PC-3 (cell line): Measurements from ENCODE around the gene TAOK1. TPM values are rescaled to one million over a fixed set of nuclear protein-coding genes. Genes with fewer than 3 reads are reported as not detected.

ENCODE experiments used
- ATAC-seq: fragments of 200-7000 bp; cut with Tn5 transposase; 2 replicates; pipeline ENCODE4 v1.9.1; 2020; ENCODE audit warnings: mild to moderate bottlenecking, moderate library complexity
- BruUV-seq: library from RNA; stranded (reverse); fragments of 400-500 nt; replicated peaks from 2 replicates; lab custom pipeline; 2021; lab: Mats Ljungman, UMichigan
- CTCF ChIA-PET: fragments of 300-600 bp; sonication (Branson Sonifier 250); formaldehyde crosslinking; loops from one replicate; lab custom pipeline; 2022; ENCODE audit warnings: antibody characterized with exemption; lab: Charles Lee
- POLR2A ChIA-PET: fragments of 300-600 bp; sonication (Branson Sonifier 250); formaldehyde crosslinking; loops from one replicate; lab custom pipeline; 2022; ENCODE audit warnings: antibody characterized with exemption; ENCODE audit not compliant: unreplicated experiment; lab: Charles Lee
- DNase-seq: peaks from one replicate; pipeline ENCODE4 v3.0.0-alpha.2; 2015
- H2AFZ ChIP-seq: fragments of 300-600 bp; sonication (generic); 2 replicates; pipeline ENCODE4 v1.6.0; 2016; ENCODE audit warnings: antibody characterized with exemption, low read length
- H3F3A ChIP-seq: fragments of 300-600 bp; sonication (generic); one replicate; pipeline ENCODE4 v1.6.0; 2017; ENCODE audit warnings: antibody characterized with exemption, low read length, control low read depth, mild to moderate bottlenecking; ENCODE audit not compliant: unreplicated experiment
- H3K27ac ChIP-seq: fragments of 300-600 bp; sonication (generic); 2 replicates; pipeline ENCODE4 v1.5.1; 2016; ENCODE audit warnings: mild to moderate bottlenecking, low read length
- H3K27me3 ChIP-seq: fragments of 300-600 bp; sonication (generic); 2 replicates; pipeline ENCODE4 v1.6.1; 2016; ENCODE audit warnings: low read length, mixed read lengths
- H3K36me3 ChIP-seq: fragments of 300-600 bp; sonication (generic); 2 replicates; pipeline ENCODE4 v1.6.1; 2016; ENCODE audit warnings: low read depth, mixed run types, low read length, mixed read lengths
- H3K4me1 ChIP-seq: fragments of 300-600 bp; sonication (generic); 2 replicates; pipeline ENCODE4 v1.5.1; 2016; ENCODE audit warnings: low read length; ENCODE audit not compliant: insufficient read depth
- H3K4me2 ChIP-seq: fragments of 300-600 bp; sonication (generic); 2 replicates; pipeline ENCODE4 v1.6.0; 2016; ENCODE audit warnings: low read length
- H3K4me3 ChIP-seq: fragments of 300-600 bp; sonication (generic); 2 replicates; pipeline ENCODE4 v1.5.1; 2016; ENCODE audit warnings: mild to moderate bottlenecking, low read length, mixed read lengths
- H3K79me2 ChIP-seq: fragments of 300-600 bp; sonication (generic); 2 replicates; pipeline ENCODE4 v1.6.1; 2017; ENCODE audit warnings: low read length, mixed read lengths
- H3K9ac ChIP-seq: fragments of 300-600 bp; sonication (generic); 2 replicates; pipeline ENCODE4 v1.6.0; 2016; ENCODE audit warnings: mild to moderate bottlenecking, low read length
- H3K9me2 ChIP-seq: fragments of 300-600 bp; sonication (generic); replicated peaks from 2 replicates; pipeline ENCODE4 v1.6.1; 2016; ENCODE audit warnings: mixed run types, low read length, mixed read lengths
- H3K9me3 ChIP-seq: fragments of 300-600 bp; sonication (generic); 2 replicates; pipeline ENCODE4 v1.6.1; 2016; ENCODE audit warnings: low read length, mixed read lengths
- H4K20me1 ChIP-seq: fragments of 300-600 bp; sonication (generic); 2 replicates; pipeline ENCODE4 v1.6.1; 2016; ENCODE audit warnings: low read length, mixed read lengths
- EZH2 ChIP-seq: fragments of 300-600 bp; sonication (generic); IDR thresholded peaks from one replicate; pipeline ENCODE4 v1.6.1; 2017; ENCODE audit warnings: antibody characterized with exemption, mild to moderate bottlenecking, low read length; ENCODE audit not compliant: unreplicated experiment
- EZH2phosphoT487 ChIP-seq: fragments of 300-600 bp; sonication (generic); IDR thresholded peaks from 2 replicates; pipeline ENCODE4 v1.6.1; 2018; ENCODE audit warnings: mild to moderate bottlenecking, antibody characterized with exemption, low read length, borderline replicate concordance
- intact Hi-C: fragments of 100-400 bp; cut with micrococcal nuclease; formaldehyde crosslinking; loops from 2 replicates; pipeline ENCODE4 v1.9.0; 2023
- total RNA-seq: library from RNA; depleted of rRNA; stranded (reverse); fragments of >200 nt; gene quantifications from 2 replicates; pipeline ENCODE4 v1.2.3, GENCODE V29; 2014
- TF ChIP-seq, protein P1 (sequence below): fragments of 300-600 bp; sonication (generic); conservative IDR thresholded peaks from 2 replicates; pipeline ENCODE4 v1.5.1; 2017; ENCODE audit warnings: antibody characterized with exemption, low read depth, mild to moderate bottlenecking, low read length

Gene TAOK1
- total RNA-seq, 1 experiment from 2014 or later = 17.3 TPM

DNA sequence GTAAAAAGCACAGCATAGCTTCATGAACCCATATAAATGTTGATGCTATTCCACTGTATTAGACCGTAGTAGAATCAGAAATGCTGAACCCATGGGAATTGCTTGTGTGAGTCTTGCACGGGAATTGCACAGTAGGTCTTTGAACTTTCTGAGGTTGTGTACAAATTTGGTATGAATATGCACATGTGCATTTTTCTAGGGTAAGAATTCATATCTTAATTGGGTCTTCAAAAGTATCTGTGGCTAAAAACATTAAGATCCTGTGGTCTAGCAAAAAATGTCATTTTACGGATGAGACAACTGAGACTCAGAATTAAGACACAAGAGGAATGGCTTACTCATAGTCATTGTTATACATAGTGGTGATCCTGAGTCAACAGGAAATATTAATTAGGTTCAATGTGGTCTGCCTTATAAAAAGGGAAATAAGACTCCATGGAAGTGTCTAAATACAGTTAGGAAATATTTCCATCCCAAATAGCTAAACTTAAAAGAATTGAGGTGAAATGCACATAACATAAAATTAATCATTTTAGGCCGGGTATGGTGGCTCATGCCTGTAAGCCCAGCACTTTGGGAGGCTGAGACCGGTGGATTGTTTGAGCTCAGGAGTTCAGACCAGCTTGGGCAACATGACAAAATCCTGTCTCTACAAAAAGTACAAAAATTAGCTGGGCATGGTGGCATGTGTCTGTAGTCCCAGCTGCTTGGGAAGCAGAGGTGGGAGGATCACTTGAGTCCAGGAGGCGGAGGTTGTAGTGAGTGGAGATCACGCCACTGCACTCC is 22.8 kb downstream of the TAOK1 start:
- H3K9me3 ChIP-seq = no peaks in the 10 kb centered on the region
- ChIA-PET POLR2A (interaction anchor here (0.6 kb wide), 2 partner anchors 32 to 1300 kb away, joined by 3 to 7 read pairs; no protein-coding TSS in a partner anchor), CTCF (interaction anchor here (0.6 to 0.9 kb wide), 2 partner anchors 43 to 119 kb away, joined by 3 read pairs; partner anchors contain the start of gene NUFIP2)
- H3K27me3 ChIP-seq = no peaks in the 10 kb centered on the region
- H3K27ac ChIP-seq = peak overlapping the region; percentile 40
- no peak overlapping the region for H2AFZ ChIP-seq
- peak; percentile 97 for ATAC-seq
- BruUV-seq = no TSS peak
- no peak overlapping the region for H3K4me3 ChIP-seq
- no peaks in the 10 kb centered on the region for H3K36me3 ChIP-seq
- intact Hi-C loops = no loop called here
- peaks cover 6% of the 10 kb centered on the region; the same call in 1 of the 2 replicates for H4K20me1 ChIP-seq
- no peak overlapping the region for H3K9ac ChIP-seq
- H3K4me2 ChIP-seq = peak overlapping the region; percentile 44; the same call in 1 of the 2 replicates
- TF ChIP-seq, protein P1, sequence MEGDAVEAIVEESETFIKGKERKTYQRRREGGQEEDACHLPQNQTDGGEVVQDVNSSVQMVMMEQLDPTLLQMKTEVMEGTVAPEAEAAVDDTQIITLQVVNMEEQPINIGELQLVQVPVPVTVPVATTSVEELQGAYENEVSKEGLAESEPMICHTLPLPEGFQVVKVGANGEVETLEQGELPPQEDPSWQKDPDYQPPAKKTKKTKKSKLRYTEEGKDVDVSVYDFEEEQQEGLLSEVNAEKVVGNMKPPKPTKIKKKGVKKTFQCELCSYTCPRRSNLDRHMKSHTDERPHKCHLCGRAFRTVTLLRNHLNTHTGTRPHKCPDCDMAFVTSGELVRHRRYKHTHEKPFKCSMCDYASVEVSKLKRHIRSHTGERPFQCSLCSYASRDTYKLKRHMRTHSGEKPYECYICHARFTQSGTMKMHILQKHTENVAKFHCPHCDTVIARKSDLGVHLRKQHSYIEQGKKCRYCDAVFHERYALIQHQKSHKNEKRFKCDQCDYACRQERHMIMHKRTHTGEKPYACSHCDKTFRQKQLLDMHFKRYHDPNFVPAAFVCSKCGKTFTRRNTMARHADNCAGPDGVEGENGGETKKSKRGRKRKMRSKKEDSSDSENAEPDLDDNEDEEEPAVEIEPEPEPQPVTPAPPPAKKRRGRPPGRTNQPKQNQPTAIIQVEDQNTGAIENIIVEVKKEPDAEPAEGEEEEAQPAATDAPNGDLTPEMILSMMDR = no peak
- TF ChIP-seq EZH2phosphoT487 (no peak), EZH2 (no peak)
- H3F3A ChIP-seq = no peaks in the 10 kb centered on the region
- peaks cover 67% of the 10 kb centered on the region for H3K79me2 ChIP-seq
- peaks cover 12% of the 10 kb centered on the region for H3K4me1 ChIP-seq
- peak; percentile 43 for DNase-seq
- no peaks in the 10 kb centered on the region for H3K9me2 ChIP-seq

GRCh38 chr17:29420128-29420527 is 30.0 kb downstream of the TAOK1 start:
- H4K20me1 ChIP-seq = no peaks in the 10 kb centered on the region
- ATAC-seq (no peak), DNase-seq (no peak)
- no peaks in the 10 kb centered on the region for H3K27me3 ChIP-seq
- H3K9me2 ChIP-seq = no peaks in the 10 kb centered on the region
- BruUV-seq = no TSS peak
- no peaks in the 10 kb centered on the region for H3F3A ChIP-seq
- no peak overlapping the region for H3K9ac ChIP-seq
- TF ChIP-seq, protein P1 = no peak
- no peak for TF ChIP-seq EZH2phosphoT487
- TF ChIP-seq EZH2 = no peak
- CTCF ChIA-PET = no interaction called here
- H2AFZ ChIP-seq = no peak overlapping the region
- no peak overlapping the region for H3K4me3 ChIP-seq
- peaks cover 34% of the 10 kb centered on the region for H3K79me2 ChIP-seq
- POLR2A ChIA-PET = no interaction called here
- H3K9me3 ChIP-seq = no peaks in the 10 kb centered on the region
- intact Hi-C loops = no loop called here
- H3K4me2 ChIP-seq = no peak overlapping the region
- H3K27ac ChIP-seq = no peak overlapping the region
- no peaks in the 10 kb centered on the region for H3K36me3 ChIP-seq
- no peaks in the 10 kb centered on the region for H3K4me1 ChIP-seq

DNA sequence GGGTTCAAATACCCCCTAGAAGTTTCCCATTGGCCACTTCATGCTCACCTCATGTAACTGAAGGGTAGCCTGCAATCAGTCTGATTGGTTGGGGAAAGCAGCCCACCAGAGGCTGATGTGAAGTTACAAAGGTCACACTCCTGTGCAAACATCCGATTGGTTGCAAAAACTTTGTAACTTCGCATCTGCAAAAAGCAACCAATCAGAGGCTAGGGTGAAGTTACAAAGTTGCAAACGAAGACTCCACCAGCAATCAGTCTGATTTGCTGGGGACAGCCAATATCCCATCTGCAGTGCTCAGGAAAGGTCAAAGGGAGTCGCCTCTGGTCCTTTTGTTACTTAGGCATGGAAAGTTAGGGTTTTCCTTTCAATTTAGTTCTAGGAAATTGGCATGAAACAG is 40.1 kb downstream of the TAOK1 start:
- BruUV-seq = no TSS peak
- no peak for ATAC-seq

More for the DNA sequence above, 40.1 kb downstream of the TAOK1 start:
- TF ChIP-seq EZH2phosphoT487 (no peak), EZH2 (no peak)
- TF ChIP-seq, protein P1 = no peak
- H3K4me3 ChIP-seq = no peak overlapping the region
- H2AFZ ChIP-seq = no peak overlapping the region
- no peaks in the 10 kb centered on the region for H3K27me3 ChIP-seq
- POLR2A ChIA-PET = interaction anchor here (0.5 kb wide), 1 partner anchor 1525 kb away, joined by 3 read pairs; no protein-coding TSS in a partner anchor
- no peaks in the 10 kb centered on the region for H3K9me3 ChIP-seq
- no peaks in the 10 kb centered on the region for H3F3A ChIP-seq
- peaks cover 25% of the 10 kb centered on the region for H3K79me2 ChIP-seq
- H3K9me2 ChIP-seq = no peaks in the 10 kb centered on the region
- no peak overlapping the region for H3K4me2 ChIP-seq
- H3K4me1 ChIP-seq = no peaks in the 10 kb centered on the region
- no peak overlapping the region for H3K27ac ChIP-seq
- intact Hi-C loops = no loop called here
- DNase-seq = no peak
- no peak overlapping the region for H3K9ac ChIP-seq
- H4K20me1 ChIP-seq = no peaks in the 10 kb centered on the region
- no peaks in the 10 kb centered on the region for H3K36me3 ChIP-seq
- CTCF ChIA-PET = no interaction called here
